Smooth muscle cell (in vitro differentiated cells): ENCODE measurements around the gene MYF5. TPM values are rescaled to one million over a fixed set of nuclear protein-coding genes. Genes with fewer than 3 reads are reported as not detected.

Experiments used
- DNase-seq: peaks from one replicate; lab custom pipeline; 2025; ENCODE audit not compliant: unreplicated experiment; lab: John Stamatoyannopoulos, UW
- H2AFZ ChIP-seq: fragments of 200-600 bp; sonication (generic); 2 replicates; pipeline ENCODE4 v1.6.0; 2016; ENCODE audit warnings: antibody characterized with exemption, low read depth, mild to moderate bottlenecking
- H3F3A ChIP-seq: fragments of 200-600 bp; sonication (generic); 2 replicates; pipeline ENCODE4 v1.6.0; 2017; ENCODE audit warnings: antibody characterized with exemption, low read depth
- H3K27ac ChIP-seq: fragments of 200-600 bp; sonication (generic); 2 replicates; pipeline ENCODE4 v1.5.1; 2016; ENCODE audit warnings: low read depth, mild to moderate bottlenecking
- H3K27me3 ChIP-seq: fragments of 200-600 bp; sonication (generic); 2 replicates; pipeline ENCODE4 v1.6.1; 2016; ENCODE audit warnings: low read depth, mild to moderate bottlenecking
- H3K36me3 ChIP-seq: fragments of 200-600 bp; sonication (generic); 2 replicates; pipeline ENCODE4 v1.5.1; 2016; ENCODE audit warnings: low read depth
- H3K4me1 ChIP-seq: fragments of 200-600 bp; sonication (generic); 2 replicates; pipeline ENCODE4 v1.5.1; 2016; ENCODE audit warnings: low read depth
- H3K4me2 ChIP-seq: fragments of 200-600 bp; sonication (generic); 2 replicates; pipeline ENCODE4 v1.6.0; 2016; ENCODE audit warnings: mild to moderate bottlenecking
- H3K4me3 ChIP-seq: fragments of 200-600 bp; sonication (generic); 2 replicates; pipeline ENCODE4 v1.5.1; 2016; ENCODE audit warnings: mild to moderate bottlenecking
- H3K79me2 ChIP-seq: fragments of 200-600 bp; sonication (generic); 2 replicates; pipeline ENCODE4 v1.6.0; 2016; ENCODE audit warnings: low read depth, mild to moderate bottlenecking
- H3K9ac ChIP-seq: fragments of 200-600 bp; sonication (generic); 2 replicates; pipeline ENCODE4 v1.6.0; 2016; ENCODE audit warnings: low read depth
- H3K9me3 ChIP-seq: fragments of 200-600 bp; sonication (generic); replicated peaks from 2 replicates; pipeline ENCODE4 v1.5.1; 2016; ENCODE audit warnings: low read depth
- H4K20me1 ChIP-seq: fragments of 200-600 bp; sonication (generic); 2 replicates; pipeline ENCODE4 v1.6.0; 2016; ENCODE audit warnings: low read depth
- WGBS: methylation state at CpG from one replicate; pipeline ENCODE4 v1.1.7; 2016; ENCODE audit warnings: low lambda C conversion rate; 5-methylcytosine and 5-hydroxymethylcytosine counted together
- polyA plus RNA-seq: library from polyadenylated mRNA; unstranded; fragments of >200 nt; fragmentation: Nextera tagmentation; extraction: Ambion mirVana; gene quantifications from 2 replicates; pipeline ENCODE4 v1.2.1, GENCODE V29; 2016
- total RNA-seq: library from RNA; depleted of rRNA; stranded (reverse); fragments of >200 nt; gene quantifications from 2 replicates; pipeline ENCODE4 v1.2.3, GENCODE V29; 2014
- TF ChIP-seq, protein P1 (sequence below): fragments of 200-600 bp; sonication (generic); IDR thresholded peaks from 2 replicates; pipeline ENCODE4 v1.5.1; 2017; ENCODE audit warnings: borderline replicate concordance, mild to moderate bottlenecking, antibody characterized with exemption; ENCODE audit not compliant: insufficient read depth, poor library complexity, severe bottlenecking

Gene MYF5
- total and polyA plus RNA-seq, 2 experiments from 2014 or later = not detected

GRCh38 chr12:80704420-80704819 is 12.3 kb upstream of the MYF5 start:
- WGBS = 59% methylated on average over 2 of the region's 2 CpGs
- Histone ChIP-seq H3K27me3 (peaks cover 36% of the 10 kb centered on the region), H3K9me3 (no peaks in the 10 kb centered on the region), H3K36me3 (no peaks in the 10 kb centered on the region), H3F3A (no peaks in the 10 kb centered on the region), H3K4me1 (peaks cover 14% of the 10 kb centered on the region), H3K4me2 (peak overlapping the region; percentile 70), H3K4me3 (no peak overlapping the region), H4K20me1 (no peaks in the 10 kb centered on the region), H3K9ac (no peak overlapping the region), H3K79me2 (no peaks in the 10 kb centered on the region), H2AFZ (no peak overlapping the region), H3K27ac (peak overlapping the region; percentile 73)
- TF ChIP-seq, protein P1, sequence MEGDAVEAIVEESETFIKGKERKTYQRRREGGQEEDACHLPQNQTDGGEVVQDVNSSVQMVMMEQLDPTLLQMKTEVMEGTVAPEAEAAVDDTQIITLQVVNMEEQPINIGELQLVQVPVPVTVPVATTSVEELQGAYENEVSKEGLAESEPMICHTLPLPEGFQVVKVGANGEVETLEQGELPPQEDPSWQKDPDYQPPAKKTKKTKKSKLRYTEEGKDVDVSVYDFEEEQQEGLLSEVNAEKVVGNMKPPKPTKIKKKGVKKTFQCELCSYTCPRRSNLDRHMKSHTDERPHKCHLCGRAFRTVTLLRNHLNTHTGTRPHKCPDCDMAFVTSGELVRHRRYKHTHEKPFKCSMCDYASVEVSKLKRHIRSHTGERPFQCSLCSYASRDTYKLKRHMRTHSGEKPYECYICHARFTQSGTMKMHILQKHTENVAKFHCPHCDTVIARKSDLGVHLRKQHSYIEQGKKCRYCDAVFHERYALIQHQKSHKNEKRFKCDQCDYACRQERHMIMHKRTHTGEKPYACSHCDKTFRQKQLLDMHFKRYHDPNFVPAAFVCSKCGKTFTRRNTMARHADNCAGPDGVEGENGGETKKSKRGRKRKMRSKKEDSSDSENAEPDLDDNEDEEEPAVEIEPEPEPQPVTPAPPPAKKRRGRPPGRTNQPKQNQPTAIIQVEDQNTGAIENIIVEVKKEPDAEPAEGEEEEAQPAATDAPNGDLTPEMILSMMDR = no peak
- DNase-seq = no peak

- H3K9ac ChIP-seq = no peak within 1 kb of the TSS
- TF ChIP-seq, protein P1 = no peak
- H3K79me2 ChIP-seq = no peaks in the 10 kb centered on the region
- no peaks in the 10 kb centered on the region for H3F3A ChIP-seq
- no peak within 1 kb of the TSS for H3K27ac ChIP-seq
- 78% methylated on average over 4 of the region's 4 CpGs for WGBS
- peak within 1 kb of the TSS; percentile 36 for H3K4me3 ChIP-seq
- H4K20me1 ChIP-seq = no peaks in the 10 kb centered on the region
- H3K4me2 ChIP-seq = peak within 1 kb of the TSS; percentile 85
- DNase-seq = no peak
- H3K36me3 ChIP-seq = no peaks in the 10 kb centered on the region
- H3K4me1 ChIP-seq = peaks cover 14% of the 10 kb centered on the region
- peak within 1 kb of the TSS; percentile 83 for H2AFZ ChIP-seq
- H3K9me3 ChIP-seq = no peaks in the 10 kb centered on the region
- H3K27me3 ChIP-seq = peaks cover 59% of the 10 kb centered on the region
Observed at GRCh38 chr12:80707126-80707829, 9.4 kb upstream of the MYF5 start, which contains the start of gene MYF6. MYF6 (plus strand) TSS chr12:80707634; CDS start chr12:80707720, 86 bp downstream.

DNA sequence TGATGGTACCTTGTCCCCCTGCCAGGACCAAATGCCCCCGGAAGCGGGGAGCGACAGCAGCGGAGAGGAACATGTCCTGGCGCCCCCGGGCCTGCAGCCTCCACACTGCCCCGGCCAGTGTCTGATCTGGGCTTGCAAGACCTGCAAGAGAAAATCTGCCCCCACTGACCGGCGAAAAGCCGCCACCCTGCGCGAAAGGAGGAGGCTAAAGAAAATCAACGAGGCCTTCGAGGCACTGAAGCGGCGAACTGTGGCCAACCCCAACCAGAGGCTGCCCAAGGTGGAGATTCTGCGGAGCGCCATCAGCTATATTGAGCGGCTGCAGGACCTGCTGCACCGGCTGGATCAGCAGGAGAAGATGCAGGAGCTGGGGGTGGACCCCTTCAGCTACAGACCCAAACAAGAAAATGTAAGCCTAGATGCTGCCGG is 8.9 kb upstream of the MYF5 start:
- H3K4me1 ChIP-seq = peaks cover 14% of the 10 kb centered on the region
- H3K9ac ChIP-seq = no peak overlapping the region
- H3K27ac ChIP-seq = no peak overlapping the region
- H3K4me2 ChIP-seq = no peak overlapping the region
- TF ChIP-seq, protein P1 = no peak
- peaks cover 64% of the 10 kb centered on the region for H3K27me3 ChIP-seq
- no peaks in the 10 kb centered on the region for H4K20me1 ChIP-seq
- WGBS = 22% methylated on average over 21 of the region's 21 CpGs
- no peak overlapping the region for H2AFZ ChIP-seq
- no peaks in the 10 kb centered on the region for H3K36me3 ChIP-seq
- no peak for DNase-seq
- no peaks in the 10 kb centered on the region for H3K9me3 ChIP-seq
- no peaks in the 10 kb centered on the region for H3F3A ChIP-seq
- no peaks in the 10 kb centered on the region for H3K79me2 ChIP-seq
- no peak overlapping the region for H3K4me3 ChIP-seq
